ENCODE results near the gene TMEM179.
A peak's percentile ranks its signal among the peaks of the same experiment; 100 is the strongest.
"Not testable (repeated sequence)": the region's sequence is repeated elsewhere in the genome, so short reads cannot be mapped to it uniquely, and the experiment has no call there.

The TMEM179 gene

GRCh38 chr14:104585966-104586697 is 18.4 kb downstream of the TMEM179 start:
- DNase-seq: no peak

DNA sequence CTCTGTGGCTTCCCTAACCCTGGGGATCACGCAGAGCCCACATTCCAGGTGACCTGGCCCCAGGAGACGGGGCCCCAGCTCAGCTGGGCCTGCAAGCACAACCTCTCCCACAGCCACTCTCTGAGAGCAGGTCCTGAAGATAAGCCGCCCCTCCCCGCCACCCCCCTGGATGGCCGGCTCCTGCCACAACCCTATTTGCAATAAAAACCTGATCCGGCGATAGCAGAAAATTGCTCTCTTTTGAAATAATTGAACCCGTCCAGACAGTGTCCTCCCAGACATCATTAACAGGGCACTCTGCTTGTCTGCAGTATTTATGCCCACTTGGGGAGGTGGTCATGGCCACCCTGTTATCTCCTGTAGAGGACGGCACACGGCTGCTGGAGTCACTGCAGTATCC is 20.0 kb downstream of the TMEM179 start:
- no peak for DNase-seq

DNA sequence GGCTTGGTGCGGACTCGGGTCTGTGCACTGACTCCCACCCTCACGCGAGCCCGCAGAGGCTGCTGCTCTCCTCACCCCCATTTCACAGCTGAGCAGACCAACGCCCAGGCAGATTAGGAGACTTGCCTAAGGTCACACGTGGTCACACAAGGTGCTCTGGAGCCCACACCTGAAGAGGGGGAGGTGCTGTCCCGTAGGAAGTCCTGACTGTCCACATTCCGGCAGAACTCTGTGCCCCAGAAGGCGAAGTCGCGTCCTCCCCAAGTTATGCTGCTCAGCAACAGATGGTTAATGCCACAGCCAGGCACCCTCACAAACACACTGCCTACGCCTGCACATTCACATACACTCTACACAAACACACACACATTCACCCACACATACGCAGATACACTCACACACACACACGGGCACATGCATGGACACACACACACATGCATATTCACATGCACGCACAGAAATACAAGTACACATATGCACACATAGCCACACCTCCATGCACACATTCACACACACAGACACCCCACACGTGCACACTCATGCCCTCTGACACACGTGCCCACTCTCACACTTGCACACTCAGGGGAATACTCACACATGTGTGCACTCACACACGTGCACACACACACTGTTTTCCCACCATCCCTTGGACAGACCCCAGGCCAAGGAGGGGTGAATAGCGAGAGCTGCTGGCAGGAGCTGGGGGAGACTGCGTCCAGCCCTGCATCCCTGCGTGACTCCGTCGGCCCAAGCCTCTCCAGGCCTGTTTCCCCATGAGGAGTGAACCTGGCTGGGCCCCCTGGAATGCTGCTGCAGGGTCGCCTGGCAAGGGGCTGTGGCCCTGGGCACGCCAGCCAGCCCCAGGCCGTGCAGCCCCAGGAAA is 20.9 kb downstream of the TMEM179 start:
- no peak for DNase-seq

- DNase-seq: no peak
Measured at GRCh38 chr14:104582662-104583061, 21.9 kb downstream of the TMEM179 start.

- DNase-seq: no peak
Measured at GRCh38 chr14:104582005-104582404, 22.6 kb downstream of the TMEM179 start.

DNA sequence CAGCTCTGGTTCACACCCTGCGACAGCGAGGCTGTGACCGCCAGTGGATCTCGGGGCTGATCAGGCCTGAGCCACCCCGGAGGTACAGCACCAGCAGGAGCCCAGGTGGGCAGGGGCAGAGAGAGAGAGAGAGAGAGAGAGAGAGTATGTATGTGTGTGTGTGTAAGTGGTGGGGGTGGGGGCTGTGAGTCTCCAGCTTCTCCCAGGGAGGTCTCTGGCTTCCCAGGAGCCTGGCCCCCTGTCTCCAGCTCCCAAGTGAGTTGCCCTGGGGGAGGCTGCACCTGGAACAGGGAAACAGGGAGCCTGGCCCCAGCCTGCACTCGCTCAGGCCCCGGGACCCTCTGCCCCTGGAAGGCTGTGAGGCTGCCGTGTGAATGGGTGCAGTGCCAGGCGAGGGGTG is 23.1 kb downstream of the TMEM179 start:
- DNase-seq: no peak

DNA sequence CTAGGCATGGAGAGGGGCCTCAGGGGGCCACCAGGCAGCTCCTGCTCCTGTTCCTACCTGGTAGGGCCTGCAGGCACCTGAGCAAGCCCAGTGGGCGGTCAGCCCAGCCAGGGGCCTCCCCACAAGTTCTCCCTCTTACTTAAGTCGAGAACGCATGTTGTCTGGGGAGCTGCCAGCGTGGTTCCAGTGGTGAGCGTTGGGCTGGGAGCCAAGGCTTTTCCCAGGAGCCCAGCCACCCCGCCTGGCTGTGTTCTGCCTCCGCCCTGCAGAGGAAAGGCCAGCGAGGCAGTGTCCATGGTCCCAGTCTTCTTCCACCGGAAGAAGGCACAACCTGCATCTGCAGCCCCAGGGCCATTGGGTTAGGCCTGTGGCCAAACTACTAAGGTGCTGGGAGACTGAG is 23.6 kb downstream of the TMEM179 start:
- DNase-seq: no peak

DNA sequence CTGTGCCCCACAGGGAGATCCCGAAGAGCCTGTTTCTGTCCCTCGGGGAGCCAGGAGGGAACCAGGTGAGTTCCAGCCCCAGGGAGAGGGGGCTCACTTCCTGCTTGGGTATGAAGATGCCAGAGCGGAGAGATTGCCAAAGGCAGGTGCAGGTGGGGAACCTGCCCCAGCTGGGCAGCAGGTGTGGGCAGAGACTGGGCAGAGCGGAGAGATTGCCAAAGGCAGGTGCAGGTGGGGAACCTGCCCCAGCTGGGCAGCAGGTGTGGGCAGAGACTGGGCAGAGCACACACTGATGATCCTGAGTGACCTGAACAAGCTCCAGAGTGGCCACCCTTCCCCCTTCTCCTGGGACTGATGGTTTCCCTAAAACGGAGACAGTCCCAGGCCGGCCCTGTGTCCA is 24.6 kb downstream of the TMEM179 start:
- not testable (repeated sequence) for DNase-seq

GRCh38 chr14:104579507-104579906 is 25.1 kb downstream of the TMEM179 start, which contains the start of gene C14orf180:
Gene C14orf180, plus strand, starts transcription at chr14:104579764. Its CDS starts 6,667 bp downstream, at chr14:104586431.
- no peak for DNase-seq

DNA sequence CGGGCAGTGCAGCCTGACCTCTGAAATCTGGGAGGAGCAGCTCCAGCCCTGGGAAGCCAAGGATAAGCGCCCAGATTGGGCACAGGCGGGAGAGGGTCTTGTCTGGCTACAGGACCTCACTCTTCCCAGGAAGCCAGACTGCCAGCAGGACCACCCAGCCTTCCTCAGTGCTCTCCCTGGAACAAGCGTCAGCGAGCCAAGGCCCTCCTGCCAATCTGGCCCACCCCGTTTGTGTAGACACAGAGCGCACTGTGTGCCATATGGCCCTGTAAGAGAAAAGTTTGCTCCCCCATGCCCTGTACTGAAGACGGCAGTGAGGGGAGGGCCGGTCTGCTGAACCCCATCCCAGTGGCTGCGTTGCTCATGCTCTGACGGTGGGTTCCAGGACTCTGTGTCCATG is 26.3 kb downstream of the TMEM179 start:
- no peak for DNase-seq

- DNase-seq: no peak
Measured at GRCh38 chr14:104577847-104578301, 26.7 kb downstream of the TMEM179 start.

GRCh38 chr14:104577426-104577825 is 27.1 kb downstream of the TMEM179 start:
- DNase-seq: no peak

- DNase-seq: peak in 1 of 2 experiments; percentile 64
Measured at GRCh38 chr14:104576970-104577332, 27.6 kb downstream of the TMEM179 start.

DNA sequence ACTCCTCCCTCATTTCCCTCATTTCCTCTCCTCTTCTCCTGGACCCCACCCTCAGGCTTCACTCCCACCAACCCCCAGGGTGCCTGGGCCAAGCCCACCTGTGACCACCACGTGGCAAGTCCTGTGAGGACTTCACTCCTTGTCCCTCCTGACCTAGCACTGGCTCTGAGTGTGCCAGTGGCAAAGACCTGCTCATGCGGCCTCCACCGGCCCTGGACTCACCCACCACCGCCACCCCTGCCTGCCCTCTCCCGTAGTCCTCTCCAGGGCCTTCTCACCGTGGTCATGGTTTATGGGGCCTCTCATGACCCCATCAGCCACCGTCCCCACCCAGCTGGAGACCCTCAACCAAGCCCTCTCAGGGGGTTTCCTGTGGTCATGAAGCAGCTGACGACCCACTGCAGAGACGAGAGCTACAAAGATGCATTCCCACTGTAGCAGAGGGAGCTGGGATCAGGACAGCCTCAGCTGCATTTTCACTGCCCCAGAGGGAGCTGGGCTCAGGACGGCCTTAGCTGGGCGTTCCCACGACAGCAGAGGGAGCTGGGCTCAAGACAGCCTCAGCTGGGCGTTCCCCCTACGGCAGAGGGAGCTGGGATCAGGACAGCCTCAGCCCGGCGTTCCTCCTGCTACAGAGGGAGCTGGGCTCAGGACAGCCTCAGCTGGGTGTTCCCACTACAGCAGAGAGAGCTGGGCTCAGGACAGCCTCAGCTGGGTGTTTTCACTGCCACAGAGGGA is 28.2 kb downstream of the TMEM179 start:
- peak in 1 of 2 experiments; percentile 66 for DNase-seq

DNA sequence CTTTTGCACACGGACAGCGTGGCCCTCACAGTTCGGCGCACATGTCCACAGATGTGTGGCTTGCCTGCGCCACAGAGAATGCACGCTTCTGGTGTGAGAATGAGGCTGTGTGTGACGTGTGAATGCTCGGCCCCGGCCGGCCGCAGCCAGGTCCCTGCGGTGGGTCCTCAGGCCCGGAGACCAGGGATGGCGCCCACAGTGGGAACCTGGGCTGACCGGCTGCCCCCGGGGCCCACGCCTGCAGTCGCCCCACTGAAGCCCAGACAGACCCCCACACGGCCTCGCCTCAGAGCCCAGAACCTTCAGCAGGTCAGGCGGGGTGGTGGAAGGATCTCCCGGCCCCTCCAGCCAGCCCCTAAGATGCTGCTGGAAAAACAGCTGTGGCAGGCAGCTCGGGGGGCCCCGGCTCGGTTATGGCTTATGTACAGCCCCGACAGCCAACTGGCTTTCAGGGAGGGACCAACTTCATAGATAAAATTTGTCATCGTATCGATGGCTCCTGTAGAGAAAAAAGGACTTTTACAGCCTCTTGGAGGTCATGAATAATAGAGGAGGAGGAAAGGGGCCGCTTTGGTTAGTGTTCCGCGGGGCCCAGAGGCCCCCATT is 29.5 kb downstream of the TMEM179 start:
- no peak for DNase-seq

GRCh38 chr14:104574536-104574935 is 30.0 kb downstream of the TMEM179 start:
- no peak for DNase-seq

DNA sequence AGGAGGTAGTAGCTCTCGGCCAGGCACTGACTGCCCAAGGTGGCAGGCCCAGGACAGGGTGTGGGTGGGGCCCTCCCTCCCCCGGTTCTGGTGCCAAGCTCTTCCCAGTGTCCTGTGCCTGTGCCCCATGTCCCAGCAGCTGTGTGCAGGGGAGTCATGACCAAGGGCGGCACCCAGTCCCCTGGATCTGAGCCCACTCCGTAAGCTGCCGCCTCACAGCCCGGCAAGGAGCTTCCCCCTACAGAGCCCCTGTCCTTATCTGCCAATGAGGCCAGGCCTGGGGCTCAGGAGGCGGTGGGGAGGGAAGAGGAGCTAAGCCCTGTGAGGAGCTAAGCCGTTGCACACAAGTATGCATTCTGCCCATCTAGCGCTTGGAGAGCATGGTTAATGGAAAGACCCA is 30.6 kb downstream of the TMEM179 start:
- DNase-seq: no peak

DNA sequence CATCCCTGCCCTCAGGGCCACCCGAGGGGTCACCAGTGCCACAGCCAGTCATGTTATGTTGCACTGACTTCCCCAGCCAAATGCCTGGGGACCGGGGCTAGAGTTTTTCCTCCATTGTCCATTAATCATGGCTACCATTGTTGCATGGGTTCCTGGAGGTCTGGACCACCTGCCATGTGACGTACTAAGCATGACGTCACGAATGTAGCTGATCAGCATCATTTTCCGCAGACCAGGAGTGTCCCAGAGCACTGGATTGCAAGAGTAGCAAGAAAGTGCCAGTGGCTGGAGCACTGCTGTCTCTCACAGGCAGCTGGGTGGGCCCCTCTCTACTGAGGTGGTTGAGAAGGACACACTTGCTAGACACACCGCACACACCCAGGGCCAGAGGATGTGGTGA is 31.9 kb downstream of the TMEM179 start:
- DNase-seq: no peak

- no peak for DNase-seq
Measured at GRCh38 chr14:104572024-104572626, 32.4 kb downstream of the TMEM179 start.

GRCh38 chr14:104571246-104571645 is 33.3 kb downstream of the TMEM179 start:
- no peak for DNase-seq

- DNase-seq: no peak
Measured at GRCh38 chr14:104569435-104569834, 35.1 kb downstream of the TMEM179 start.

- no peak for DNase-seq
Measured at GRCh38 chr14:104568620-104569019, 36.0 kb downstream of the TMEM179 start.

DNA sequence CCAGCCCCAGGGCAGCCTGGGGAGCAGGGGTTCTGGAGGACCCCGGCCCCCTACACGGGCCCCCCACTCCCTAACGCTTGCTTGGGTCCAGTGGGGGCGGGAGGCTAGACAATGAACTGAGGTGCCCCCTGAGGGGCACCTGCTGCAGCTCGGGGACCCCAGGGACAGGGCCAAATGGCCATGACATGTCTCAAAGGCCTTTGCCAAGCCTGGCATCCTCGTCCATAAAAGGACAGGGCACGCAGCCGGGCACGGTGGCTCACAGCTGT is 36.7 kb downstream of the TMEM179 start:
- DNase-seq: no peak

All from NCI-H526 (cell line).